Measurements from ENCODE around the gene WIPF2. TPM values are rescaled to one million over a fixed set of nuclear protein-coding genes. Genes with fewer than 3 reads are reported as not detected.

The WIPF2 gene
- total and polyA plus RNA-seq, 2 donors (not counting 1 experiment from before 2014, with no cell fraction given), result 7.7 to 48.4 TPM

GRCh38 chr17:40331743-40332641 lies 112.9 kb downstream of the WIPF2 start:
- DNase-seq, result no peak
- H3K27ac ChIP-seq (ENCODE audit: low read length in 2 of 2), result no peak overlapping the region

More at GRCh38 chr17:40331743-40332641, 112.9 kb downstream of the WIPF2 start:
- no peaks in the 10 kb centered on the region for H3K9me3 ChIP-seq (ENCODE audit: control extremely low read depth in 1 of 3, control insufficient read depth in 2 of 3, insufficient read depth in 1 of 3, low read length in 2 of 3)
- no peak for TF ChIP-seq EZH2 (IDR thresholded peaks at IDR 0.05; ENCODE audit: borderline replicate concordance, insufficient read depth, low read depth, low read length, poor library complexity, severe bottlenecking)
- TF ChIP-seq CTCF (IDR thresholded peaks at IDR 0.05), result no peak
- no peak for ATAC-seq (ENCODE audit: low read depth)
- intact Hi-C loops (cut with micrococcal nuclease), result no loop called here
- peaks cover 99% of the 10 kb centered on the region for H3K79me2 ChIP-seq (ENCODE audit: control insufficient read depth, insufficient read depth, low read length)
- Mint-ChIP-seq H3K27me3 (no peaks in the 10 kb centered on the region), H3K27ac (peak overlapping the region; percentile 50), H3K4me1 (peaks cover 72% of the 10 kb centered on the region), H3K9me3 (ENCODE audit: insufficient read depth) (no peaks in the 10 kb centered on the region), H3K4me3 (peak overlapping the region; percentile 40)
- H4K20me1 ChIP-seq (ENCODE audit: control insufficient read depth, insufficient read depth, low read length, poor library complexity, severe bottlenecking), result peaks cover 35% of the 10 kb centered on the region
- no peak overlapping the region for H2AFZ ChIP-seq (ENCODE audit: insufficient read depth, low read depth, low read length, poor library complexity, severe bottlenecking)
- H3K4me2 ChIP-seq (replicated peaks; ENCODE audit: low read depth, low read length, poor library complexity, severe bottlenecking), result peak overlapping the region; percentile 76
- peaks cover 67 to 86% of the 10 kb centered on the region in 2 donors for H3K4me1 ChIP-seq (ENCODE audit: control insufficient read depth in 2 of 2, insufficient read depth in 2 of 2, low read length in 2 of 2)
- CTCF ChIA-PET, result interaction anchor here (1.3 to 12.7 kb wide), 7 partner anchors 10 to 28 kb away, joined by 3 to 119 read pairs (median 5); partner anchors contain the start of gene RARA
- H3K27me3 ChIP-seq (replicated peaks in 1 of 4; ENCODE audit: control extremely low read depth in 1 of 4, control insufficient read depth in 3 of 4, insufficient read depth in 4 of 4, low read length in 3 of 4), result no peaks in the 10 kb centered on the region
- no peak overlapping the region for H3K4me3 ChIP-seq (ENCODE audit: control extremely low read depth in 1 of 5, extremely low read depth in 1 of 5, insufficient read depth in 1 of 5, low read depth in 2 of 5, low read length in 4 of 5)
- 75% methylated on average over 19 of the region's 22 CpGs for WGBS (ENCODE audit: insufficient coverage)
- peaks cover 0 to 32% of the 10 kb centered on the region in 2 experiments for H3K36me3 ChIP-seq (replicated peaks in 1 of 2; ENCODE audit: control extremely low read depth in 1 of 2, control insufficient read depth in 1 of 2, extremely low read depth in 1 of 2, insufficient read depth in 2 of 2, low read length in 1 of 2)
- H3K9ac ChIP-seq (ENCODE audit: low read length), result no peak overlapping the region
- POLR2A ChIA-PET, result interaction anchor here (0.6 to 1.5 kb wide), 3 partner anchors 8 to 86 kb away, joined by 3 to 5 read pairs (median 3); partner anchors contain the start of gene TOP2A

Small RNA genes lying within 50 kb of the gene (small RNA-seq; reads per million reads assigned to genes)
- gene MIR6867 (ENCODE audit: insufficient read length, low read depth, low replicate concordance), result not detected

Other genes starting within 250 kb of the WIPF2 start
- 69.4 and 76.6 TPM in 2 replicates for gene PSMD3, start 238.5 kb upstream of the WIPF2 start, total RNA-seq
- 63.1 and 72.6 TPM in 2 replicates for gene PSMD3, start 238.5 kb upstream of the WIPF2 start, polyA plus RNA-seq
- not detected in 2 replicates for gene CSF3, start 203.9 kb upstream of the WIPF2 start, total RNA-seq
- gene CSF3, start 203.9 kb upstream of the WIPF2 start, polyA plus RNA-seq, result 0.09 TPM in 1 of 2 replicates, not detected in the other
- gene MED24, start 164.9 kb upstream of the WIPF2 start, total RNA-seq, result 103 and 105 TPM in 2 replicates
- gene MED24, start 164.9 kb upstream of the WIPF2 start, polyA plus RNA-seq, result 128 and 140 TPM in 2 replicates
- 16.8 and 17.1 TPM in 2 replicates for gene THRA, start 156.3 kb upstream of the WIPF2 start, total RNA-seq
- gene THRA, start 156.3 kb upstream of the WIPF2 start, polyA plus RNA-seq, result 8.0 and 9.1 TPM in 2 replicates
- 6.7 and 6.8 TPM in 2 replicates for gene NR1D1, start 118.7 kb upstream of the WIPF2 start, total RNA-seq
- 6.5 and 7.7 TPM in 2 replicates for gene NR1D1, start 118.7 kb upstream of the WIPF2 start, polyA plus RNA-seq
- gene MSL1, start 97.3 kb upstream of the WIPF2 start, total RNA-seq, result 125 and 129 TPM in 2 replicates
- gene MSL1, start 97.3 kb upstream of the WIPF2 start, polyA plus RNA-seq, result 69.8 and 80.1 TPM in 2 replicates
- gene CASC3, start 78.8 kb upstream of the WIPF2 start, total RNA-seq, result 169 and 173 TPM in 2 replicates
- gene CASC3, start 78.8 kb upstream of the WIPF2 start, polyA plus RNA-seq, result 64.2 and 109 TPM in 2 replicates
- gene RAPGEFL1, start 41.8 kb upstream of the WIPF2 start, total RNA-seq, result 5.4 and 5.6 TPM in 2 replicates
- 3.0 and 5.7 TPM in 2 replicates for gene RAPGEFL1, start 41.8 kb upstream of the WIPF2 start, polyA plus RNA-seq
- gene CDC6, start 68.6 kb downstream of the WIPF2 start, total RNA-seq, result 0.63 and 2.2 TPM in 2 replicates
- gene CDC6, start 68.6 kb downstream of the WIPF2 start, polyA plus RNA-seq, result 0.69 and 1.1 TPM in 2 replicates
- gene RARA, start 89.9 kb downstream of the WIPF2 start, total RNA-seq, result 85.5 and 86.2 TPM in 2 replicates
- gene RARA, start 89.9 kb downstream of the WIPF2 start, polyA plus RNA-seq, result 20.7 and 33.5 TPM in 2 replicates
- gene GJD3, start 145.4 kb downstream of the WIPF2 start, total RNA-seq, result not detected in 2 replicates
- gene GJD3, start 145.4 kb downstream of the WIPF2 start, polyA plus RNA-seq, result not detected in 2 replicates
- 3.0 and 3.1 TPM in 2 replicates for gene TOP2A, start 198.6 kb downstream of the WIPF2 start, total RNA-seq
- gene TOP2A, start 198.6 kb downstream of the WIPF2 start, polyA plus RNA-seq, result 0.36 and 0.50 TPM in 2 replicates
- 29.5 and 31.3 TPM in 2 replicates for gene IGFBP4, start 224.1 kb downstream of the WIPF2 start, total RNA-seq
- gene IGFBP4, start 224.1 kb downstream of the WIPF2 start, polyA plus RNA-seq, result 4.6 and 14.4 TPM in 2 replicates